GM19240 (cell line): ENCODE data around the gene CTNNBL1.
"Not testable (repeated sequence)": the region's sequence is repeated elsewhere in the genome, so short reads cannot be mapped to it uniquely, and the experiment has no call there.

Source experiments
- DNase-seq: peaks from one replicate; pipeline ENCODE4 v3.0.0; 2011; ENCODE audit warnings: low spot score; ENCODE audit not compliant: insufficient read length

Gene CTNNBL1

DNA sequence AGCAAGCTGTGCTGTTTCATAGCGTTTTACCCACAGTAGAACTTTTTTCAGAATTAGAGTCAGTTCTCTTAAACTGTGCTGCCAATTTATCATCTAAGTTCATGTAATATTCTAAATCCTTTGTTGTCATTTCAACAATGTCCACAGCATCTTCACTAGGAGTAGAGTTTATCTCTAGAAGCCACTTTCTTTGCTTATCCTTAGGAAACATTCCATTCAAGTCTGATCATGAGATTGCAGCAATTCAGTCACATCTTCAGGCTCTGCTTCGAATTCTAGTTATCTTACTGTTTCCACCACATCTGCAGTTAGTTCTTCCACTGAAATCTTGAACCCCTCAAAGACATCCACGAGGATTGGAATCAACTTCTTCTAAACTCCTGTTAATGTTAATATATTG is 12.5 kb downstream of the CTNNBL1 start:
- no peak for DNase-seq

DNA sequence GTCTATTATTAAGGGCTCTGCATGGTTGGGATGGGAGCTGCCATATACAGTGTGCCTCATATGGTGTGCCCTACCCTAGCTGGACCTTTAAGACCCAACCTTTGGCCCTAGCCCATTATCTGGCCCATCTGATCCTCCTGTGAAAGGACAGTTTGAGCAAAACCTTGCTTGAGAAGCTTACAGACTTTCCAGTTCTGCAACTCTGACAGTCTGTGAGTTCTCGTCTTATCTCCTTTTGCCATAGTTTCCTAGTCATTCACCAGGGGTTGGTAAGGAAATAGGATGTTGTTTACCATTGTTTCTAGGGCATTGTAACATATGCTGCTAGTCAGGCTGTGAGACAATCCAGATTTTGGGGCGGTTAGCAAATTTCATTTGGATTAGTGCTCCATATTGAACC is 17.2 kb downstream of the CTNNBL1 start:
- no peak for DNase-seq

DNA sequence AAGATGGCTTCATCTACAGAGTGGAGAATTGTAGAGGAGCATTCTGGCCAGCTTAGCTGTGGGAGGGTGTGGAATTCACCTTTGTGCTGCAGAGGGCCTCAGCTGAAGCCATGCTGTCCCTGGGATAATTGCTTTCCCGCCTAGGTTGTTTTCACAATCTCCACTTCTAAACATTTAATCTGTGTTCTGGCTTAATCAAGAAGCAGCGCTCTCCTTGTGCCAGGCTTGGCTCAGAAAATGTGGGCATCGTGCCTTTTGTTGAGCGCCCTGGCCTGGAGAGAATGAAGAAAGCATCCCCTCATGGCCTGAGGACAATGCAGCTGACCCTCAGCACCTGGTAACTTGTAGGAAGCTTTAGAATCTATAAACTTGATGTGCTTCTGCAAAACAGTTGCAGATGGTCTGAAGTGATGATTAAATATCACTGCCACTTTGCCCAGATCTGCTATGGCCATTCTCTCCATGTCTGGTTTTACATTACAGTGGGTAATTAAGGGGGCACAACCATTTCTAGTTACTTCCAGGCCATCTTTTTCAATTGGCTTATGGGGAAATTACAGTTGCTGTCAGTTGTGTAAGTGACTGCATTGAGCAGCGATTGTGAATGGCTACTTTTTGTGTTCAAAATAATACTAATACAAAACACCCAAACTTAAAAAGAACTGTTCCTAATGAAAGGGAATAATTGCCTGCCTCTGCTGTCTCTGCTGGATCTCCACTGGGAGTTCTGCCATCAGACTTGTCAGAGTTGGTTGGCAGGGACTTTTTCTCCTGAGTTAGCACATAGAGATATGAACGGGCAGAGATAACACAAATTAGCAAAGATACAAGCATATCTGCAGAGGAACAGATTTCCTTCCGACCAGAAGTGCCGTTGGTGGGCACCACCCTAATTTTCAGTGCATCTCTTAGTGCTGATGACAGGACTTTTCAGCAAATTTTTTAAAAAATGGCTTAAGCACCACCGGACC is 18.4 kb downstream of the CTNNBL1 start:
- no peak for DNase-seq

DNA sequence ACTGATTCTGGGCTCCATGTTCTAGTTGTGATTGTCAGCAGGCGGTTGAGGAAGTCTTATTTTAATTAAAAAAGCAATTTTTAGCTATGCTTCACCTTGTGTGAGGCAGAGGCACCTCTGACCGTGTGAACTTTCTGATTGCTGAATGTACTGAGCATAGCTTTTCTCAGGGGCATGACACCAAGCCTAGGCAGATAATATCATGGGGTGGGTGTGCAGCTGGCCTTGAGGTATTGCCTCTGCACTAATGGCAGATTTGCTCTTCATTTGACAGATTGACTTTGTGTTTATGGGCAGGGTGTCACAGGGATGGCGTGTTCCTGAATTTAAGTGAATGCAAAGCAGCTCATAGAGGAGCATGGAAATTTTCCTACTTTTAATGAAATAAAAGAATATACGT is 19.6 kb downstream of the CTNNBL1 start:
- DNase-seq = no peak

DNA sequence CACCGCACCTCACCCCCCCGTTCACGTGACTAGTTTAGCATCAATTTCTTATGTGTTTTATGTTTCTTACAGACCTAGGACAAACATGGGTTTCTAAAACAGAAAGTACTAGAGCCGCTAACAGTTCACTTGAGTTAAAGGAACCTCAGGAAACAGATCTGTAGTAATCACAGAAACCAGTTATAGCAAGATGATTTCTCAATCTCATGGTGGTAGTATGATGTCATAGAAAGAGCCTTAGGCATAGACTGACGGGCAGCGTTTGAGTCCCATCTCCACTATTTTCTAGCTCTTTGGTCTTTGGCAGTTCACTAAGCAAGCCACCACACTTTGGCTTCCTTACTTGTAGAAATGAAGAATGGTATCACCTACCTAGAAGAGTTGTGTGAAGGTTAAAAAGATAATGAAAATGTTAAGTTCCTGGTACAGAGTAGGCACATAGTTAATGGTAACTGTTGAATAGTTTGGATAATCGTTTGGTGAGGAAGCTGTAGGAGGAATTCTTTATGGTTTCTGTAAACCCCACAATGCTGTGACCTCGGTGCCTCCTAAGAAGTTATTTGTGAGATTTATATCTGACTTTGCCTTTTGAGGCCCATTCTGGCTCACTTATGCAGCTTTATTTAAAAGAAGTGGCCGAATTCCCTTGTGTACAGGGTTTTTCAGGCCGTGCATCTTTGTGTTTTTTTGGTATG is 21.3 kb downstream of the CTNNBL1 start:
- DNase-seq = no peak

DNA sequence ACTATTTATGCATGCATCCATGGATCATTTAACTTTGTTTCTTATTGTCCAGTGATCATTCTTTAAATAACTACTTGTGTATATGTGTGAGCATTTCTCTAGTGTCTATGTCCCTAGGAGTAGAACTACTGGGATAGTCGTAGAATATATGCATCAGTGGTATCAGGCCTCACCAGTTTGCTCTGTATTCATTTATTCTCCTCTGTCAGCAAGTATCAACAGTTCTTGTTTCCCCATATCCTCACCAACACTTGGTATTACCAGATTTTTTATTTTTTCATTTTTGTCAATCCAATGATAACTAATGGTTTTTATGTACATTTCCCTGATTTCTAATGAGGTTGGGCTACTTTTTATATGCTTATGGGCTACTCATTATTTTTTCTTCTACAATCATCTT is 27.9 kb downstream of the CTNNBL1 start:
- DNase-seq = no peak

DNA sequence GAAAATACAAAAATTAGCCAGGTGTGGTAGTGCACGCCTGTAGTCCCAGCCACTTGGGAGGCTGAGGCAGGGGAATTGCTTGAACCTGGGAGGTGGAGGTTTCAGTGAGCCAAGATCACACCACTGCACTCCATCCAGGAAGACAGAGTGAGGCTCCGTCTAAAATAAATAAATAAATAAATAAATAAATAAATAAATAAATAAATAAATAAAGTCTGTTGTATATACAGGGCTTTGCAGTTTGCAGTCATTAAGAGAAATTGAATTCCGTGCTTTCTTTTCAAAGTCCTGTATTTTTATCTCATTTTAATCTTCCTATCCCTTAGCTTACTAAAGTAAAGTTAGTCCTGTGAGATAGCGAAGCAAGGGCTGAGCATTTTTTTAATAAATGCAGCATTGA is 28.5 kb downstream of the CTNNBL1 start:
- DNase-seq = not testable (repeated sequence)

DNA sequence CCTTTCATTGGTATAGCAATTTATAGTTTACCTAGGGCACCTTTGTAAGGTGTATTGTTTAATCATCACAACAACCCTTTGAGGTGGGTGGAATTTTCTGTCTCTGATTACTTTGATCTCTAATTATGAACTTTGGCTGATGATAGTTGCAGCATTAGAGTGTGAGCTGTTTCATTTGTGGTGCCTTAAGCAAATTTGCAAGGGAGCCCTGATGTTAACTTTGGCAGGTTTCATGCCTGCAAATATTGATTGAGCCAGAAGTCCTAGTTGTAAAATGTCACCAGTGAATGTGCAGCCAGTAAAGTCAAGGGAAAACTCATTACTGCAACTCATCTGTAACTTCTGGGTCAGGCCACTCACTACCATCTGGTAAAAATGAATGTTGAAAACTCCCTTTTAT is 29.8 kb downstream of the CTNNBL1 start:
- DNase-seq = no peak

DNA sequence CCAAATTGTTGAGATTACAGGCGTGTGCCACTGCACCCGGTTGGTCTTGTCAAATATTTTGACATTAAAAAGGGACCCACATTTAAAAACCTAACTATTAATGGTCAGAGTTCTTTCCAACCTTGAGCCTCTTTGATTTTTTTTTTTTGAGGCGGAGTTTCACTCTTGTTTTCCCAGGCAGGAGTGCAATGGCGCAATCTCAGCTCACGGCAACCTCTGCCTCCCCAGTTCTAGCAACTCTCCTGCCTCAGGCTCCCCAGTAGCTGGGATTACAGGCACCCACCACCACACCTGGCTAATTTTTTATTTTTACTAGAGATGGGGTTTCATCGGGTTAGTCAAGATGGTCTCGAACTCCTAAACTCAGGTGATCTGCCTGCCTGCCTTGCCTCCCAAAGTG is 31.3 kb downstream of the CTNNBL1 start:
- DNase-seq = no peak

DNA sequence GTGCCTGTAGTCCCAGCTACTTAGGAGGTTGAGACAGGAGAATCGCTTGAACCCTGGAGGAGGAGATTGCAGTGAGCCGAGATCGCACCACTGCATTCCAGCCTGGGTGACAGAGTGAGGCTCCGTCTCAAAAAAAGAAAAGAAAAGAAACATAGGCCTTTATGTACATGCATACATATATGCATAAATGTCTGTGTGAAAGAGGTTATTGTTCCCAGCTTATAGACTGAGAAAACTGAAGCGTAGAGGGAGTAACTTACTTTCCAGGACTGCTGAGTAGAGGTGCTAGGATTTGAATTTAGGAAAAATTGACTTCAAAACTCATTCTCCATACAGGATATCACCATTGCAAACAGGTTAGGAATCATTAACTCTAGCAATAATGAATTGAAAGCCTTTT is 32.0 kb downstream of the CTNNBL1 start:
- DNase-seq = no peak

DNA sequence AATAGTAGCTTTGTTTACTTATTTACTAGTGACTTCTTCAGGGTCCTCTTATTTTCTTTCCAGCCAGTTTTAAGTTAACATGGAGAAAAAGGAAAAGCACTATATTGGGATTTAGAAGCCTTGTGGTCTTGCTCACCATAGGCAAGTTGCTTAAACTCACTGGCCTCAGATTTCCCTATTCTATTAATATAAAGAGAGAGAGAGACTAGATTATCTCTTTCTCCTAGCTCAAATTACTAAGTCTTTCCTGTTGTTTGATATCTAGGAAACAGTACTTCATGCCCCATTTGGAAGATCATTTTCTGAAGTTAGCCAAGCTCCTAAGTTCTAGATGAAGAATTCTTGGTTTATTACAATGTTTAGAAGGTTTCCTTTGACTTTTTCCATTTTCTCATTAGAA is 32.5 kb downstream of the CTNNBL1 start:
- DNase-seq = no peak

DNA sequence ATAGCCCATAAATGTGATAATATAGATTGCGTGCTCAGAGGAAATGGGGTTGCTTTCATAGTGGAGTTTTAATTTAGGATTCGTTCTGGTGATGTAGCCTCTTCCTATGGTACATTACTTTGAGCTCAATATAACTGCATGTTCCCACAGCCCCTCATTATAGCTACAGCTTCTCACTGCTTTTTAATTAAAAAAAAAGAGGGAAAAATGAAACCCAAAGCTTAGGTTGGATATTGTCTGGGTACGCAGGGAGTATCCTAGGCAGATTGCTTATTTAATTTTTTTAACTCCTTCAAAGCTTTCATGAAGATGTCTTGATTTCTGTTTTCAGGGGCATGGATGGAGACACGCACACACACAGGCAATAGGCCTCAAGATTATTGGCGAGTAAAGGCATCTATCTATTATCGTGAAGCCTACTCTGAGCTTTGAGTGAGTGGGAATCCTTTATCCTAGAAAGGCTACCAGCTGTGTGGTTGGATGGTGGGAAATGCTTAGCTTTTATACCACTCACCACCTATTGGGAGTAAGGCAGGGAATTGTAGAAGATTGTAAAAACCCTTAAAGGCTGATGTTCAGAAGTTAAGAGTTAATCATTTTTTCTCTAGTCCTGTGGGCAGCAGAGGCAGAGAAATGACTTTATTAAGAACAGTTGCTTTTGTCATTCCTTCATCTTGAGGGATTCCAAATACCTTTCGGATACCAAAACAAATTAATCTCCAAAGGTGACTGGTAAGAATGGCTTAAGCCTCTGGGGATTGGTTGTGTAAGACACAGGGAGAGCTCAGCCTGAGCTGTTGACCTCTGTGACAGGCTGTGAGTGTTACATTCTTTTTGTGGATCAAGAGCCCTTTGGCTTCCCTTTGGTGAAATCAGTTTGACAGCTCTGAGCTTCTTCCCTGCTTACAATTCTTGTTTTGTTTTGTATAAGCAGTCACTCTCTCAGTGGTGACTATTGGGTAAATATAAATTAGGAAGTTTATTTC is 33.4 kb downstream of the CTNNBL1 start:
- no peak for DNase-seq

DNA sequence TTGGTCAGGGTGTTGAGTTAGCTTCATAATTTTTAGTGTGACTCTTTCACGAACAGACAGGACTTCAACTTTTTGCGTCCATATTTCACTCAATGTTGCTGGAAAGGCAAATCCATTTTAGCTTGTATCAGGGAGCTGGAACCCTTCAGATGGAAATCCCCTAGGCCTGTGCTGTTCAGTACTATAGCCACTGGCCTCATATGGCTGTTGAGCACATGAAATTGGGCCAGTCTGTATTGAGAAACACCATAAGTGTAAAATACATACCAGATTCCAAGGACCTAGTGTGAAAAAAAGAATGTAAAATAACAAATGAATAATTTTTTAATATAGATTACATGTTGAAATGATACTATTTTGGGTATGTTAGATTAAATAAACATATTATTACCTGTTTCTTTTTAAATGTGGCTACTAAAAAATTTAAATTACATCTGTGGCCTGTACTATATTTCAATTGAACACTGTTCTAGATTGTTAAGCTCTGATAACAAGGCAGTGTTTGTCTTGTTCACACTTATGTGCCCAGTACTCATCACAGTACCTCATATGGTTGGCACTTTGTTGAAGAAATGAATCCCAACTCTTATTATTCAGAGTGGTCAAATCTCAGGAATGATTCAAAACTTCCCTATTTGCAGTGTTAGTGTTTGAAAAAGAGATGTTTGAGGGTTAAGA is 34.3 kb downstream of the CTNNBL1 start:
- DNase-seq = no peak

DNA sequence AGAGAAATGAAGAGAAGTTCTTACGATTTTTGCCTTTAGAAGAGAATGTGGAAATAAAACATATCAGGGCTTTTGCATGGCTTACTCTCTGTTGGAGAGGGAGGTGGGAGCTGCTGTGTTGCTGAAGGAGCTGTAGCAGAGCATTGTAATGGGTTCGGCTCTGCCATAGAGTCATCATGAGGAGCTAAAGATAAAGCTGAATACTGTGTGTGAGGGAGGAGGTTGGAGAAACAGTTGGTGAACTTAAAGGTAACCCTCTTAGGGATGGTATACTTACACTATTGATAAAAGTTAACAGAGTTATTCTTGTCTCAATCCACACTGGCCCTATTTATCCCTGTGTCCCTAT is 34.8 kb downstream of the CTNNBL1 start:
- no peak for DNase-seq

DNA sequence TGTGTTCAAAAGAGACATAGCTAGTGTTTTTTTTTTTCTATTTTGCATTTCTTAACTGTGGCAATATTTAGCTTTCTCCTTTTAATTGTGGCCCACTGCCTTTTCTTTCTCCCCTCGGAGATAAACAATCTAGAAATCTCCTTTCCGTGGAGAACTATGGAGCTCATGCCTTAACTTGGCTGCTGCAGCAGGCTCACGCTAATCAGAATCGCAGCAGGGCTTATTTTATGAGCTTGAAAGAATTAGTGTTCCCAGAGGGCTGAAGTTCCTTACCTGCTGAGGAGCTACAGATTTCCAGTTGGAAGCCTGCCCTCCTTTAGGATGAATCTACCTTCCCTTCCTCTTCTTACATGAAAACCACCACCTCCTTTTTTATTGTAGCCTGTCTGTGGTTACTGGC is 35.6 kb downstream of the CTNNBL1 start:
- DNase-seq = no peak

DNA sequence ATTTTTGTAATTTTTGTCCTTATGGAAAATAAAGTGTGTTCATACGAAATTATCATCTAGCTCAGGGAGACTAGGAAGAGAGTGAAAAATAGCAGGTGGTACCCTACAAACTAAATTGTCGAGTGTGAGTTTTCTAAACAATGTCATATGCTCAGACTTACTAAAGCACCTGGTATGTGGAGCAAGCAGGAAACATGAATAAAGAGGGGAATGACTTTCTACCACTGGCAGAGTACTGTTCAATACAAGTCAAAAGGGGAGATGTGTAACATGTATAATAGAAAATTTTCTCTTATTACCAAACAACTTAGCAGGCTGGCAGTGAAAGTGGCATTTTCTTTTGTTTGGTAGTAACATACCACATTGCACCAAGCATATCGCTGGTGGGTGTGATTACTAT is 36.1 kb downstream of the CTNNBL1 start:
- DNase-seq = no peak

DNA sequence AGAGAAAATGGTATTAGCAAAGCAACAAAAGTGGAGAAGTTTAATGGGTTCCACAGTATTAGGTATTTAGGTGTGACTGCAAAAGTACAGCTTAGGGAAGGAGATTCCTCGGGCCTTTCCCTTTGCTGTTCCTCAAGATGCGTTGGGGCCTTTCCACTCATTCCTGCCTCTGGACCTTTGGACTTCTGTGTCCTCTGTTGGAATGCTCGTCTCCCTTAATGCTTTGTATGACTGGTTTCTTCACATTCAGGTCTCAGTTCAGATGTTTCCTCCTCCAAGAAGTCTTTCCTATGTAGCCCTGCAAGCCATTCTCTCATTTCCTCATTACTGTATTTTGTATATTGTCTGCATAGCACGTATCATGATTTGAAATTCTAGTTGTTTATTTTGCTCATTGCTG is 39.6 kb downstream of the CTNNBL1 start:
- DNase-seq = no peak

DNA sequence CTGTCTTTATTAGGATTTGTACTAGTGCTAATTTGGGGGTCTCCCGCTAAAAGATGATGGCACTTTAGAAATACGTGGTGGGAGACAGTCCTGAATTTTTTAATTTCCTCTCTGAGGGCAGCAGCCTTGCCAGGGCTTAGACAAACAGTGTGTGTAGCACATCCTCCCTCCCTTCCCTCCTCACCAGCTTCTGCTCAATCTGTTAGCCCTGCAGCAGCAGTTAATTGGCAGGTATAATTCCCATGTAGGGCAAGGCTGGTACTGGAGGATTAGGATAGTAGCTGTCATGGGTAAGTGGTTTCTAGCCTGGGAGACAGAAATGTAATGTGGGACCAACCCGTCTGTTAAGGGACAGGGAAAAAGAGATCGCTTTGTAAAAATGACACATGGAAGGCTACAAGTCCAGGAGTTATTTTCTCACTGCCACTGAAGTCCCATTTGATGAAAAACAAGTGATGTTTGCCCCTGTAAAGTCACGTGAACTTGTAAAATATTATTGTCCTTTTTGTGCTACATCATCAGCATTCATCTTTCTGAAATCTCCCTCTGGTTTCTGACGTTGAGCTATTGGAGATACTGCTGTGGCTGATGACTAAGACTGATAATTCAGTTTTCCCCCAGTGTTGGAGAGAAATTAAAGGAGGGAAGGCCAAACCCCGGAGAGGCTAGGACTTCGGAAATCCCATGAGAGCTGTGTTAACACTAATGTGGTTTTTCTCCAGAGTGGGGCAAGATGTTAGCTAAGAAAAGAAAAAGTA is 40.6 kb downstream of the CTNNBL1 start:
- DNase-seq = no peak

DNA sequence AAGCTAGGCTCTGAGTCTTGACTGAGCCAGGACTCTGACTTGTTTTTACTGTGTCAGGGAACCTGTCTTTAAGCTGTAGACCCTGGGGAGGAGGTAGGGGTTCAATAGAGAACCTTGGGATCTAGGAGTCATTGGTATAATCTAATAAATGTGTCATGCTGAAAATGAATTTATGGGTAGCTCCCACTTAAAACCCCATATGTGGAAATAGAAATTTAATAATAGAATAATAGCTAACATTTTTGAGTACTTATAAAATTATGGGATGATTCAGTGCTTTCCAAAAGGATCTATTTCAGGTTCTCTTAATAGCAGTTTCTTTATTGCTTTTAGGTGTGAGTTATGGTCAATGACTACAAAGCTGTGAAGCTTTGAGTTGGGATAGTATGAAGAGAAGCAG is 41.7 kb downstream of the CTNNBL1 start:
- no peak for DNase-seq

DNA sequence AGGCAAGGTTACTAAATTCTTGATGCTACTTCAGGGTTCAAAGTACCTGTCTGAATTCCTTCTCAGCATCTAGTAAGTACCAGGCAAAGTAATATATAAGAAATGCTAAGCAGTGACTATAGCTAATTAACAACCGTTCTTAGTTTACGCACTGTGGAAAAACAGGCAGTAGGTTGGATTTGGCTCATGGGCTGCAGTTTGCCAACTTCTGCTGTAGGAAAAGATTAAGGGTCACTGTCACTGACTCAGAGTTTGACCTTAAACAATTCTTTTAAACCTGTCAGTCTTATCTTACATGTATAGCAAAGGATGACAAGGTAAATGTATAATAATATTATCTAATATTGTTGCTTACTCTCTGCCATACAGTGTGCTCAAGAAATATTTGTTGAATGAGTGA is 42.3 kb downstream of the CTNNBL1 start:
- no peak for DNase-seq
